Neural crest cell (in vitro differentiated cells): ENCODE results near the gene PPP2R5D. TPM values are rescaled to one million over a fixed set of nuclear protein-coding genes. Genes with fewer than 3 reads are reported as not detected.
A peak's percentile ranks its signal among the peaks of the same experiment; 100 is the strongest.

Experiments used
- DNase-seq: peaks from one replicate; pipeline ENCODE4 v3.0.0; 2021; ENCODE audit warnings: low read depth, mixed read lengths, low spot score
- H3K27ac Mint-ChIP-seq: one replicate; pipeline ENCODE4 v1.8.0; 2021; ENCODE audit warnings: mild to moderate bottlenecking, mixed read lengths; ENCODE audit not compliant: unreplicated experiment
- H3K27me3 Mint-ChIP-seq: 2 replicates; pipeline ENCODE4 v1.8.0; 2021; ENCODE audit warnings: low read depth, mild to moderate bottlenecking, mixed read lengths
- H3K36me3 Mint-ChIP-seq: 2 replicates; pipeline ENCODE4 v1.8.0; 2021; ENCODE audit warnings: low read depth, mild to moderate bottlenecking, mixed read lengths
- H3K4me1 Mint-ChIP-seq: 2 replicates; pipeline ENCODE4 v1.8.0; 2021; ENCODE audit warnings: mixed read lengths
- H3K4me3 Mint-ChIP-seq: one replicate; pipeline ENCODE4 v1.8.0; 2021; ENCODE audit warnings: mild to moderate bottlenecking, mixed read lengths
- H3K9me3 Mint-ChIP-seq: 2 replicates; pipeline ENCODE4 v1.8.0; 2021; ENCODE audit warnings: mixed read lengths
- total RNA-seq: library from RNA; stranded (reverse); gene quantifications from 2 replicates; pipeline ENCODE4 v1.2.1, GENCODE V29; 2021
- TF ChIP-seq, protein P1 (sequence below): fragments of 200-600 bp; sonication (generic); conservative IDR thresholded peaks from 2 replicates; pipeline ENCODE4 v1.5.0; 2021; ENCODE audit warnings: antibody characterized with exemption, mild to moderate bottlenecking

Gene PPP2R5D
- total RNA-seq, 1 donor from 2014 or later: 67.5 TPM

DNA sequence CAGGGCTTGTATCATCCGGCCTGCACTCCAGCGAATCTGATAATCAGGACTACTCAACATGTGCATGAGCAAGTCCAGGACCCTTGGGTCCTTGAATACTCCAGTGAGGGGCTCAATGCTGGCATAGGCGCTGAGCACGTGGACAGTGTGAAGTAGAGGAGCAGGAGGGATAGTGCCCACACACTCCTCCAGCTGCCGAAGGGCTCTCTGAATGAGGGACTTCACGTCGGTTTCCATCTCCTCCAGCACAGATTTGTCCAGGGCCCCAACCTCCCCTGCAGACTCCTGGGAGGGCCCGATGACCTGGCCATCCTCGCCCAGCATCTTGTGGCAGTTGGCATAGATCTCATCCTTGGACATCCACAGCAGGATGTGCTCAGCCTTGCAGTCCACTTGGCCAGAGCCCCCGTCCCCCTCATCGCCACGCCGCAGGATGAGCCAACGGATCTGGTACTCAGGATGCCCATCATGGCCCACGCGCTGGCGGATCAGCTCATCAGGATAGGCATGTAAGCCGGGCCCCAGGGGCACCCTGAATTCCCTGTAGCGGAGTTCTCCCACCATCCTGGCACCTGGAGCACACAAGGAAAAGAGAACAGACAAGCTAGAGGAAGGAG is 68.0 kb downstream of the PPP2R5D start:
- TF ChIP-seq, protein P1, sequence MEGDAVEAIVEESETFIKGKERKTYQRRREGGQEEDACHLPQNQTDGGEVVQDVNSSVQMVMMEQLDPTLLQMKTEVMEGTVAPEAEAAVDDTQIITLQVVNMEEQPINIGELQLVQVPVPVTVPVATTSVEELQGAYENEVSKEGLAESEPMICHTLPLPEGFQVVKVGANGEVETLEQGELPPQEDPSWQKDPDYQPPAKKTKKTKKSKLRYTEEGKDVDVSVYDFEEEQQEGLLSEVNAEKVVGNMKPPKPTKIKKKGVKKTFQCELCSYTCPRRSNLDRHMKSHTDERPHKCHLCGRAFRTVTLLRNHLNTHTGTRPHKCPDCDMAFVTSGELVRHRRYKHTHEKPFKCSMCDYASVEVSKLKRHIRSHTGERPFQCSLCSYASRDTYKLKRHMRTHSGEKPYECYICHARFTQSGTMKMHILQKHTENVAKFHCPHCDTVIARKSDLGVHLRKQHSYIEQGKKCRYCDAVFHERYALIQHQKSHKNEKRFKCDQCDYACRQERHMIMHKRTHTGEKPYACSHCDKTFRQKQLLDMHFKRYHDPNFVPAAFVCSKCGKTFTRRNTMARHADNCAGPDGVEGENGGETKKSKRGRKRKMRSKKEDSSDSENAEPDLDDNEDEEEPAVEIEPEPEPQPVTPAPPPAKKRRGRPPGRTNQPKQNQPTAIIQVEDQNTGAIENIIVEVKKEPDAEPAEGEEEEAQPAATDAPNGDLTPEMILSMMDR: no peak
- Mint-ChIP-seq H3K27me3 (no peaks in the 10 kb centered on the region), H3K4me3 (peak overlapping the region; percentile 94), H3K27ac (peak overlapping the region; percentile 31), H3K36me3 (peaks cover 9% of the 10 kb centered on the region), H3K9me3 (no peaks in the 10 kb centered on the region), H3K4me1 (peaks cover 32% of the 10 kb centered on the region)
- no peak for DNase-seq

DNA sequence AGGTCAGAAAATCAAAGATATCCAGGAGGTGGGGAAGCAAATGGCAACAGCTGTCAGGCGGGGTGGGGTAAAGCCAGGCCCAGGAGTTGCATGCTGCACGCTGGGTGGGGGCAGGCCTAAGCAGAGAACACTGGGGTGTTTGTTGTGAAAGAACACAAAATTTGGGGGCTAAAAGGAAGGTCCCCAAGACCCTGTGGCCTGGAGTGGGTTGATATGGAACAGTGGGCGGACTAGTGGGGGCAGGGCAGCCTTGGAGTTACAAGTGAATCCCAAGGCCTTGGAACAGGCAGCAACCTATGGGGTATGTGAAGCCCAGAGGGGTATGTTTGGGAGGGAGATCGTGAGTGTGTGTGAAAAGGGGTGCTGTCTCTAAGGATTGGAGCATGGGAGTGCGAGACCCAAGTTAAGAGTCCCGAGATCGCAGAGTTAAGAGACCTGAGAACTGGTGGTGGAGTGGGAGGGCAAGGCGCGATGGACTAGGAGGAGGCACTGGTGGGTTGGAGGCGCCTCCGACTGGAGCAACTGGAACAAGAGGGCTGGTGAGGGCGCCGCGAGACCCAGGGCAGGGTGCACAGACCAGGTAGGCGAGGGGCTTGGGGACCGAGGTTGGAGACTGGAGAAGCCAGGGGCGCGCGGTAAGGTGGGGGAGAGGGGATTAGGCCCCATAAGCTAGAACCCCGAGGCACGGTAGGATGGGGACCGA is 68.6 kb downstream of the PPP2R5D start:
- peak overlapping the region; percentile 94 for H3K4me3 Mint-ChIP-seq
- H3K27me3 Mint-ChIP-seq: no peaks in the 10 kb centered on the region
- no peak for DNase-seq
- H3K4me1 Mint-ChIP-seq: peaks cover 34% of the 10 kb centered on the region
- no peaks in the 10 kb centered on the region for H3K9me3 Mint-ChIP-seq
- H3K36me3 Mint-ChIP-seq: peaks cover 6% of the 10 kb centered on the region
- H3K27ac Mint-ChIP-seq: peak overlapping the region; percentile 98
- TF ChIP-seq, protein P1: no peak

DNA sequence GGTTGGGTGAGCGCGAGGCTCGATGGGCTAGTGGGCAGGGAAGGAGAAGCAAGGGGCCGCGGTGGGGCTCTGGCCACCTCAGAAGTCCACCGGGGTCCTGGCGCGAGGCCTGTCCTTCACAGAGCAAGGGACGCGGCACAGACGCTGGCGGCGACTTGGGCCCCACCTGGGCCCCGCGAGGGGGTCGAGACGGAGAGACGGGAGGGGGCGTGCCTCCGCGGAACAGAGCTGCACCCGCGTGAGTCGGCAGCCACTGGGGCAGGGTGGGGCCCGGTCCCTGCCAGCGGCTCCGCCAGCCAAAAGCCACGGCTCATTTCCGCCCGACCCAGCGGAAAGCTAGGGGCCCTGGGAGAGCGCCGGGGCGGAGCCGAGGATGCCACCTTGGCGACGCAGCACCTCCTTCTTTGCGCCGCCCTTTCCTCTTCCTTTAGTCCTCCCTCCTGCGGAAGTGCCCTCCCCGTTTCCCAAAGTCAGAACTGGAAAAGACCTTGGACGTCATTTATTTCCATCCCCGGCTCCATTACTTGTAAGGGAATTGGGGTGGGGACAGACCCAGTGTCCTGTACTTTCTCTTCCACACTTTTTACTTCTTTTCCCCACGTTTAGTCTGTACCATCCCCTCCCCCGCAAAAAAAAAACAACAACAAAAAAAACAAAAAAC is 69.3 kb downstream of the PPP2R5D start, which contains the start of gene CUL7:
CUL7 (minus strand) TSS at position 307 of the 661 bp plus-strand sequence. CDS start 1,063 bp downstream, outside the sequence.
- peak; percentile 73 for DNase-seq
- H3K9me3 Mint-ChIP-seq: no peaks in the 10 kb centered on the region
- TF ChIP-seq, protein P1: no peak
- H3K36me3 Mint-ChIP-seq: peaks cover 6% of the 10 kb centered on the region
- H3K4me3 Mint-ChIP-seq: peak within 1 kb of the TSS; percentile 94
- H3K4me1 Mint-ChIP-seq: peaks cover 41% of the 10 kb centered on the region
- H3K27me3 Mint-ChIP-seq: no peaks in the 10 kb centered on the region
- peak within 1 kb of the TSS; percentile 98 for H3K27ac Mint-ChIP-seq

DNA sequence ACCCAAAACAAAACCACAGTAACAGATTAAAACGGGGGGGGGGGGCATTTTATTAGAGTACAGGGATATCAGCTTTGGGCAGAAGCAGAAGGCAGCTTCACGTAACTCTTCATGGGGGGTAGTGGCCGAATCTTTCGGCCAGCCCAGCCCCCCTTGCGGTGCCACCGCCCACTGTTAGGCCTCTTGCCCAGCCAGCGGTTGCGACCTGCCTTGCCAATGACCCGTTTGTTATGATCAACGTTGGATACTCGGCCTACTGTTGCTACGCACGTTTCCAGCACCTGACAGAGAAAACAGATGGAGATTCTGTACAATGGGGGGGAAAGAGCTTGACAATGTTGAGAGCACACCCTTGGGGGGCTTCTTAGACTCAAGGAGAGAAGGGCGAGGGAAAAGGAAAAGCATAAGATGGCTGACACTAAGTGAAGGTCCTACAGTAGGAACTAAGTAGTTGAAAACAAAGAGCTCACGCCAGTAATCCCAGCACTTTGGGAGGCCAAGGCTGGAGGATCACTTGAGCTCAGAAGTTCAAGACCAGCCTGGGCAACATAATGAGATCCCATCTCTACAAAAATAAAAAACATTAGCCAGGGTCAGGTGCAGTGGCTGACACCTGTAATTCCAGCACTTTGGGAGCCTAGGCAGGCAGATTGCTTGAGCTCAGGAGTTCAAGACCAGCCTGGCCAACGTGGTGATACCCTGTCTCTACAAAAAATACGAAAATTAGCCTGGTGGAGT is 70.0 kb downstream of the PPP2R5D start:
- peaks cover 48% of the 10 kb centered on the region for H3K4me1 Mint-ChIP-seq
- H3K36me3 Mint-ChIP-seq: peaks cover 6% of the 10 kb centered on the region
- peak overlapping the region; percentile 94 for H3K4me3 Mint-ChIP-seq
- TF ChIP-seq, protein P1: no peak
- H3K9me3 Mint-ChIP-seq: no peaks in the 10 kb centered on the region
- peak overlapping the region; percentile 96 for H3K27ac Mint-ChIP-seq
- no peak for DNase-seq
- no peaks in the 10 kb centered on the region for H3K27me3 Mint-ChIP-seq

DNA sequence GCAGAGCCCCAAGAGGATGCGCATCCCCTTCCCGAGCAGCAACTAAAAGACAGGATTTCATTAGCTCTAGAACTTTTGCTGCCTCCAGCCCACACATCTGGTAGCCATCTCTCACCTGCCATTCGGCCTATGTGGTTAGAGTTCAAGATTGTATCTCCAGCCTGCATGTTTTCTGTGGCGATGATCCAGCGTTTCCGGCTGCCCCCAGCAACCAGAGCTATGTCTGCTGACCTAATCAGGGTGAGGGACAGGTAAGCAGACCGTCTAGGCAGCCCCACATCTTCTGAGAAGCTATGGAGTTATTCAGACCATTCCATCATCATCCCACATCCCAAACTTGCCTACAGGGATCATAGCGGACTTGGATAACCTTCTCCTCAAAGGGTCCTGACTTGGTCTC is 71.6 kb downstream of the PPP2R5D start:
- no peak overlapping the region for H3K27ac Mint-ChIP-seq
- TF ChIP-seq, protein P1: no peak
- peaks cover 4% of the 10 kb centered on the region for H3K36me3 Mint-ChIP-seq
- H3K9me3 Mint-ChIP-seq: no peaks in the 10 kb centered on the region
- DNase-seq: no peak
- H3K4me3 Mint-ChIP-seq: peak overlapping the region; percentile 94
- H3K4me1 Mint-ChIP-seq: peaks cover 54% of the 10 kb centered on the region
- H3K27me3 Mint-ChIP-seq: no peaks in the 10 kb centered on the region
